Stomach smooth muscle (tissue), 2 donors: ENCODE results near the gene FRG2C.
"Not testable (repeated sequence)": the region's sequence is repeated elsewhere in the genome, so short reads cannot be mapped to it uniquely, and the experiment has no call there.

Experiments used
- H3K27ac ChIP-seq: one replicate; pipeline ENCODE4 v1.7.0; 2013; ENCODE audit warnings: mild to moderate bottlenecking, low read length, inconsistent platforms
- H3K27me3 ChIP-seq, 2 donors: one replicate each; pipeline ENCODE4 v1.7.0; 2013; ENCODE audit warnings: low read length in 2 of 2; ENCODE audit not compliant: insufficient read depth in 2 of 2, control insufficient read depth in 1 of 2
- H3K36me3 ChIP-seq, 2 donors: one replicate each; pipeline ENCODE4 v1.7.0; 2013; ENCODE audit warnings: low read length in 2 of 2; ENCODE audit not compliant: control insufficient read depth in 2 of 2, insufficient read depth in 2 of 2
- H3K4me1 ChIP-seq: one replicate; pipeline ENCODE4 v1.7.0; 2013; ENCODE audit warnings: low read length; ENCODE audit not compliant: control insufficient read depth, insufficient read depth
- H3K4me3 ChIP-seq, 2 donors: one replicate each; pipeline ENCODE4 v1.7.0; 2013; ENCODE audit warnings: low read length in 2 of 2
- H3K9ac ChIP-seq, 2 donors: one replicate each; pipeline ENCODE4 v1.7.0; 2013; ENCODE audit warnings: low read length in 2 of 2, mild to moderate bottlenecking in 1 of 2
- H3K9me3 ChIP-seq, 2 donors: one replicate each; pipeline ENCODE4 v1.7.0; 2013; ENCODE audit warnings: low read length in 2 of 2; ENCODE audit not compliant: control insufficient read depth in 2 of 2
- donor health status: healthy.
- donor health status: Pancreatic carcinoma.

FRG2C gene

GRCh38 chr3:75664028-75664427, at the start of gene FRG2C:
FRG2C (plus strand) TSS chr3:75664328; CDS start chr3:75664380, 52 bp downstream.
- not testable (repeated sequence) for H3K4me1 ChIP-seq, H3K36me3 ChIP-seq, H3K9me3 ChIP-seq, H3K27ac ChIP-seq, H3K9ac ChIP-seq, H3K4me3 ChIP-seq
- peaks cover 13 to 24% of the 10 kb centered on the region in 2 donors for H3K27me3 ChIP-seq

GRCh38 chr3:75618666-75619305, 45.3 kb upstream of the FRG2C start:
- peak overlapping the region; percentile 19 to 61 for H3K4me3 ChIP-seq
- not testable (repeated sequence) for H3K36me3 ChIP-seq, H3K9ac ChIP-seq, H3K4me1 ChIP-seq, H3K9me3 ChIP-seq, H3K27ac ChIP-seq, H3K27me3 ChIP-seq

- not testable (repeated sequence) for H3K27me3 ChIP-seq, H3K9ac ChIP-seq, H3K36me3 ChIP-seq, H3K9me3 ChIP-seq, H3K27ac ChIP-seq, H3K4me1 ChIP-seq
- H3K4me3 ChIP-seq = peak overlapping the region in 1 of 2 donors; percentile 61
Measured at GRCh38 chr3:75619481-75620031, 44.6 kb upstream of the FRG2C start.

- not testable (repeated sequence) for H3K27me3 ChIP-seq, H3K9me3 ChIP-seq
Measured at GRCh38 chr3:75621772-75622171, 42.4 kb upstream of the FRG2C start.

GRCh38 chr3:75623656-75624055, 40.5 kb upstream of the FRG2C start:
- not testable (repeated sequence) for H3K9ac ChIP-seq, H3K27me3 ChIP-seq, H3K27ac ChIP-seq, H3K4me1 ChIP-seq, H3K36me3 ChIP-seq, H3K9me3 ChIP-seq, H3K4me3 ChIP-seq

More at GRCh38 chr3:75621772-75622171, 42.4 kb upstream of the FRG2C start:
- H3K4me1 ChIP-seq, H3K9ac ChIP-seq, H3K36me3 ChIP-seq, H3K4me3 ChIP-seq, H3K27ac ChIP-seq: not testable (repeated sequence)

GRCh38 chr3:75630887-75631535, 33.1 kb upstream of the FRG2C start:
- not testable (repeated sequence) for H3K4me3 ChIP-seq, H3K27me3 ChIP-seq, H3K9me3 ChIP-seq, H3K36me3 ChIP-seq, H3K4me1 ChIP-seq, H3K9ac ChIP-seq, H3K27ac ChIP-seq

- H3K4me3 ChIP-seq = no peak overlapping the region
- no peaks in the 10 kb centered on the region for H3K36me3 ChIP-seq
- H3K27me3 ChIP-seq = no peaks in the 10 kb centered on the region
- H3K27ac ChIP-seq = no peak overlapping the region
- no peaks in the 10 kb centered on the region for H3K4me1 ChIP-seq
- H3K9ac ChIP-seq = no peak overlapping the region
- H3K9me3 ChIP-seq = no peaks in the 10 kb centered on the region
Measured at GRCh38 chr3:75631541-75631940, 32.6 kb upstream of the FRG2C start.

- H3K27ac ChIP-seq, H3K27me3 ChIP-seq, H3K9ac ChIP-seq, H3K36me3 ChIP-seq, H3K4me1 ChIP-seq, H3K9me3 ChIP-seq, H3K4me3 ChIP-seq: not testable (repeated sequence)
Measured at GRCh38 chr3:75638947-75639346, 25.2 kb upstream of the FRG2C start.

- not testable (repeated sequence) for H3K27ac ChIP-seq, H3K9me3 ChIP-seq, H3K36me3 ChIP-seq, H3K4me1 ChIP-seq, H3K27me3 ChIP-seq
- Histone ChIP-seq H3K4me3 (peak overlapping the region; percentile 67 to 73), H3K9ac (peak overlapping the region; percentile 22 to 29)
Measured at GRCh38 chr3:75641107-75641517, 23.0 kb upstream of the FRG2C start.

GRCh38 chr3:75643031-75643800, 20.9 kb upstream of the FRG2C start:
- not testable (repeated sequence) for H3K27ac ChIP-seq, H3K4me1 ChIP-seq, H3K9me3 ChIP-seq, H3K9ac ChIP-seq, H3K27me3 ChIP-seq, H3K36me3 ChIP-seq
- H3K4me3 ChIP-seq = peak overlapping the region; percentile 17 to 58

GRCh38 chr3:75645548-75645947, 18.6 kb upstream of the FRG2C start:
- H3K4me3 ChIP-seq, H3K27me3 ChIP-seq, H3K4me1 ChIP-seq, H3K9ac ChIP-seq, H3K27ac ChIP-seq, H3K36me3 ChIP-seq, H3K9me3 ChIP-seq: not testable (repeated sequence)
